Skeletal muscle cell (primary cell): ENCODE measurements around the gene ARL4D.
"Not testable (repeated sequence)": the region's sequence is repeated elsewhere in the genome, so short reads cannot be mapped to it uniquely, and the experiment has no call there.

Source experiments
- DNase-seq: peaks from one replicate; pipeline ENCODE4 v3.0.0-alpha.2; 2010; ENCODE audit warnings: low read depth
- H3K4me3 ChIP-seq: 2 replicates; pipeline ENCODE4 v1.5.1; 2011; ENCODE audit warnings: low read depth, mild to moderate bottlenecking, control low read depth, low read length, moderate library complexity

Gene ARL4D

DNA sequence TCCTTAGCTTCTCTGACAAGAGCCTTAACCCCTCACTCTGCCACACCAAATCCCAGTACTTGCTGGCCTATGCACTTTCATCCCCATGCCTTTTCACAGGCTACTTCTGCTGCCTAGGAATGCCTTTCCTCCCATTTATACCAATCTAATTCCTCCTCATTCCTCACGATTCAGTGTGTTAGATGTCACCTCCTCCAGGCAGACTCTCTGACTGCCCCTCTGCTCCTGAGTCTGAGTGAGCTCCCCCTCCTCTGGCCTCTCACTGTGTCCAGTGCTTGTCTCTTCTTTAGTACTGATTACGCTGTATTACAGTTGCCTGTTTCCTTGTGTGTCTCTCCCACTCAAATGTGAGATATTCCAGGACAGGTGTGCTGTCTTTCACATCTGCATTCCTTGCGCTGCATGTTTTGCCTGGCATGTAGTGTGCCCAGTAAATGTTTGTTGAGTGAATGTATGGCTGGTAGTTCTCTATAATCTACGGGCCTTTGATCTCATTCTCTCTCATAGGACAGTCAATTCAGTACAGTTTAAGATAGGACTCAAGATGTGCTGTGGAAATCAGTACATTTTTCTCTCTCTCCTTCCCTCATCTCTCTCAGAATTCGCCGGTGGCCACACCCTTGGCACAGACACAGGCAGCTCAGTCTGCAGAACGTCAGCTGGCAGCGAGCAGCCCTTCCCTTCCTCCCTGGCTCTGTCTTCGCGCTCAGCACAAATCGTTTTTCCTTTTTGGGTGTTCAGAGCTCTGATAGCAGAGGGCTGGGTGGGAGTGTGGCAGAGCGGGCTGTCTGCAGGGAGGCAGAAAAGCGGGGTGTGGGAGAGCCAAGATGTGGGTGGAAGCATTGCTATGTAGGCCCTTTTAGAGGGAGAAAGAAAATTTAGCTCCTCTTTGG lies 18.5 kb downstream of the ARL4D start:
- H3K4me3 ChIP-seq, result no peak overlapping the region
- DNase-seq, result no peak

DNA sequence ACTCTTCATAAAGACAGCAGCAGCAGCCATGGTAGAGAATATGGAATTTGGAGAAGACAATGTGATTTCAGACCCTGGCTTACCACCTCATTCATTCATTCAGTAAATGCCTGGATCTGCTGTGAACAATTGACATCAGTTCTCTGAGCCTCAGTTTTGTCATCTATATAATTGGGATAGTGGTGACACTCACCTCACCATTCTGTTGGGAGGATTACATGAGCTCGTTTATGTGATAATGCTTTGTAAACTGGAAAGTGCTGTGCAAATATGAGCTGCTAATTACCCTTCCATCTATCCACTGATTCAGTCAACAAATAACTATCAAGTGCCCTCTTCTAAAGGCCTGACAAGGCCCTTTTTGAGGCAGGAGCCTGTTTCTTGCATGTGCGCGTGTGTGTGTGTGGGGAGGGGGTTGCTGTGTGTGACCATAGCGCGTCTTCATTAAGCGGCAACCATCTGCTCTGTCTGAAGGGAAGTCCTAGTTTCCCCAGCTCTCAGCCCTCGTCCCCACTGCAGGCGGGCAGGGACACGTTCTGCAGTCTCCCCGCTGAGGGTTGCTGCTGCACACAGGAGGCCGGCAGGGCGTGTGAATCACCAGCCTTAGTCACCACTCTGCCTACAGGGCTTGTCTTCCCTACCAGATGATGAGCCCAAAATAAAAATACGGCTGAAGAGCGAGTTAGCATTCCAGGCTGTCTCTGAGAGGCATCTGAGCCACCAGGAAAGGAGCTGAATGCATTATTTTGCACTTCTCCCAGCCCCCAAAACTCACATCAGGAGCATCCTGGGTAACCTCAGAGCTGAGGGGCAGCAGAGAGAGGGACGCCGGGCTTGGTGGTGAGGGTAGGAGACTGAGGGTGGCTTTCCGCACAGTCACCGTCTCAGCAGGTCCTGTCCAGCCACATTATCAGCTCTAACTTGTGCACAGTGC lies 19.9 kb downstream of the ARL4D start:
- peak; percentile 70 for DNase-seq
- no peak overlapping the region for H3K4me3 ChIP-seq

DNA sequence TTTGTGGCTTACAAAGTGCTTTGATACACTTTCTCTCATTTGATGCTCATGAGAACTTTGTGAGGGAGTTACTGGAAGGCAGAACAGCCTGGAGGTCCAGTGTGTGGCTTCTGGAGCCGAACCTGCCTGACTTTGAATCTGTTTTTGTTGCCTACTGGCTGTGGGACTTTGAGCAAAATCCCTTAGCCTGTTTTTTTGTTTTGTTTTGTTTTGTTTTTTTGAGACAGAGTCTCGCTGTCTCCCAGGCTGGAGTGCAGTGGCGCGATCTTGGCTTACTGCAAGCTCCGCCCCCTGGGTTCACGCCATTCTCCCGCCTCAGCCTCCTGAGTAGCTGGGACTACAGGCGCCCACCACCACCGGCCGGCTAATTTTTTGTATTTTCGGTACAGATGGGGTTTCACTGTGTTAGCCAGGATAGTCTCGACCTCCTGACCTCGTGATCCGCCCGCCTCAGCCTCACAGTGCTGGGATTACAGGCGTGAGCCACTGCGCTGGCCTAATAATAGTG lies 20.6 kb downstream of the ARL4D start:
- H3K4me3 ChIP-seq, DNase-seq: not testable (repeated sequence)

DNA sequence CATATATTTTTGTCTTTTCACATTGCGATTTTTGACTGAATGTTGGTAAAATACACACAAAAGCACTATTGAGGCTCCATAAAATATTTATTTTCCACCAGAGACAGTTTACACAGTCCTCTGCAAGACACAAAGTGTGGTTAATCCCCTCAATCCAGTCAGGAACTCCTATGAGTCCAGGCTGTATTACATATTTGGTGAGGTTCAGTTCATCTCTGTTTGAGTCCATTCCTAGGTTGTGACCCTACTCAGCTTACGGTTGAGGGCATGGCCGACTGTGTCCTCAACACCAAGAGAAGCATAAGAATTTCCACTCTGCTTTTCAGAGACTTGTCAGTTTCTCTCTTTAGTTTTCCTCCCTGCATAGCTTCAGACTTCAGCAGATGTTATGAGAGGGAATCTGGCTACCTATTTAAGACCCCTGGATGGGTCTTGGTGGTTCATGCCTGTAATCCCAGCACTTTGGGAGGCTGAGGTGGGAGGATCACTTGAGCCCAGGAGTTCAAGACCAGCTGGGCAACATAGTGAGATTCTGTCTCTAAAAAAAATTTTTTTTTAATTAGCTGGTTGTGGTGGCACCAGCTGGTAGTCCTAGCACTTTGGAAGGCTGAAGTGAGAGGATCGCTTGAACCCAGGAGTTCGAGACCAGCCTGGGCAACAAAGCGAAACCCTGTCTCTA lies 25.1 kb downstream of the ARL4D start:
- DNase-seq, result no peak
- H3K4me3 ChIP-seq, result no peak overlapping the region

DNA sequence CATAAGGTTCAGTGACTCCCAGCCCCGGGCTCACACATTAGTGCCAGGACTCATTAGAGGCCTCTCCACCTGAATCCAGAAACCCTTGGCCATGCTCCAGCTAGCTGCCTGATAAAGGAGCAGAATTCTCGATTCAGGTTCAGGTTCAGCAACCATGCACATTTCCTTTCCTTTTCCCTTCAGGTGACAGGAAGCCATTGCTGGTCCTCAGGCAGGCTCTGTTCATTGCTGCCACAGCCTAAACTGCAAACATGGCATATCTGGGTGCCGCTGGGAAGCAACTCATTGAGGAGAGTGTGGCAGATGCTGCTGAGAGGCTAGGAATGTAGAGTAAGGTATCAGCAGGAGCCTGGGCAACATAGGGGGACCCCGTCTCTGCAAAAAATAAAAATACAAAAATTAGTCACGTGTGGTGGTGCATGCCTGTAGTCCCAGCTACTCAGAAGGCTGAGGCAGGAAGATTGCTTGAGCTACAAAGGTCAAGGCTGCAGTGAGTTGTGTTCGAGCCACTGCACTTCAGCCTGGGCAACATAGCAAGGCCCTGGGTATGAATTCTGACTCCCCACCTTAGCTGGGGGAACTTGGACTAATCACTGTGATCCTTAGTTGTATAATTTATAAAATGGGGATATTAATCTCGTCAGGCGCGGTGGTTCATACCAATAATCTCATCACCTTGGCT lies 28.7 kb downstream of the ARL4D start:
- no peak overlapping the region for H3K4me3 ChIP-seq
- DNase-seq, result no peak

DNA sequence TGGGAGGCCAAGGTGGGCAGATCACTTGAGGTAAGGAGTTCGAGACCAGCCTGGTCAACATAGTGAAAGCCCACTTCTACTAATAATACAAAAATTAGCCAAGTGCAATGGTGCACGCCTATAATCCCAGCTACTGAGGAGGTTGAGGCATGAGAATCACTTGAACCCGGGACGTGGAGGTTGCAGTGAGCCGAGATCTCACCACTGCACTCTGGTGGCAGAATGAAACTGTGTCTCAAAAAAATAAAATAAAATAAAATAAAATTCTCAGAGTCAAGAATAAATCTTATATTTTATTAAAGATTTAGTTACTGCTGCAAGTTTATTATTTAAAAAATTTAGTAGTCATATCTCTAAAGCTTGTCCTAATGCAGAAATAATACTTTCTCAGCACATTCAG lies 29.7 kb downstream of the ARL4D start:
- H3K4me3 ChIP-seq, result no peak overlapping the region
- no peak for DNase-seq

DNA sequence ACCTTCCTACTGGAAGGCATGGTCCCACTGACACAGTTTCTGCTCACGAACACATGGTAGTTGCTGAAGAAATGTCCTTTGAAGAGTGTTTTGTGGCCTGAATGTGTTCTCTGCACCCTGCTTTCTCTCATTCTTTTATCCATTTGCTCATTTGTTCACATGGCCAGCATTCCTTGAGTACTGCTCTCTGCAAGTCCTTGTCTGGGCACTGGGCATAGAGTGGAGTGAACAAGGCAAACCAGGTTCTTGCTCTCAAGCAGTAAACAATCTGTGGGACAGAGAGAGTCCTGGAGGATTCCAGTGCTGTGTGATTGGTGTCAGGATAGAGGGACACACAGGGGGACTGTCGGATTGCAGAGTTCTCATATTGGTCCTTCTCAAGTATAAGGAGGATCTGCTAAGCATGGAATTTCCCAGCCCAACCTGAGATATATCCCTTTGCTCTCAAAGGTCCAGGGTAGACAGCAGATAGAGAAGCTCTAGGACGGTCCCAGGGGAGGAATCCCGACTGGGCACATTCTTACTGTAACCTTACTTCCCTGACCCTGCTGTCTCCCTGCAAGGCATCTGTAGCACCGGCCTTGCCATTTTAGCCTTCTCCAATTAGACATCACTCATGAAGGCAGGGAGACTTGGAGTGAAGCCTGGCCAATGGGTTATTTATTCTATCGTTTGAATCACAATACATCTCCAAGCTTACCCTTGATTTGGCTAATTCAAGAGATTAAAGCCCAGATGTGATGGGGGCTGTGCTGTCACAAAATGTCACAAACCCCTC lies 32.3 kb downstream of the ARL4D start:
- no peak overlapping the region for H3K4me3 ChIP-seq
- DNase-seq, result no peak

DNA sequence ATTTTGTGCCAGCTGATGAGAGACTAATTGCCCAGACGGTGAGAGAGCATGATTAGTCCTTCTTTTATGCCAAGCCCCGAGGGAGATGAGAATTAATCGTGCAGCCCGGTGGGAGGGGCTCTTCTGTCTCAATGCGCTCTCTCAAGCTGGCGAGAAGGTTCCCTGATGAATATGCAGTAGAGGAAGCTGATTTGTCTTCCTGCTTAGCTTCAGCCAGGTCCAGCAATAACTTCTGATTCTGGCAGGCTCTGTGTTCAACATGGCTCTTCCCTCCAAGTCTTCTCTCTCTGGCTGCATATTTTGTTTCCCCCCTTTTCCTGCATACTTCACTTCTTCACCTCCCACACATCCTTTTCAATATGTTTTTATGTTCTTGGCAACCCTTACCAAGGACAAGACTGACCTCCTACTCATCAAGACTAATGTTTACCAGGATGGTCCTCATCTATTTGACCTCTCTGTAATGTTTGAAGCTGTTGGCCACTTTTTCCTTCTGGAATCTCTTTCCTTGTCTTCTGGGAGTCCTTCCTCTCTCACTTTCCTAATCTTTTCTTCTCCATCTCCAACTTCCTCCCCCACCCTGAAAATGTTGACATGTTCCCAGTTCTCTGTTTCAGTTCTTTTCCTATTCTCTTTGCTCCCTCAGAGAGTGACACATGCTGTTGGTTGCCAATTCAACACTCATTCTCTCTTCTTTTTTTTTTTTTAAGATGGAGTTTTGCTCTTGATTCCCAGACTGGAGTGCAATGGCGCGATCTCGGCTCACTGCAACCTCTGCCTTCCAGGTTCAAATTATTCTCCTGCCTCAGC lies 33.1 kb downstream of the ARL4D start:
- H3K4me3 ChIP-seq, result no peak overlapping the region
- DNase-seq, result peak; percentile 62

DNA sequence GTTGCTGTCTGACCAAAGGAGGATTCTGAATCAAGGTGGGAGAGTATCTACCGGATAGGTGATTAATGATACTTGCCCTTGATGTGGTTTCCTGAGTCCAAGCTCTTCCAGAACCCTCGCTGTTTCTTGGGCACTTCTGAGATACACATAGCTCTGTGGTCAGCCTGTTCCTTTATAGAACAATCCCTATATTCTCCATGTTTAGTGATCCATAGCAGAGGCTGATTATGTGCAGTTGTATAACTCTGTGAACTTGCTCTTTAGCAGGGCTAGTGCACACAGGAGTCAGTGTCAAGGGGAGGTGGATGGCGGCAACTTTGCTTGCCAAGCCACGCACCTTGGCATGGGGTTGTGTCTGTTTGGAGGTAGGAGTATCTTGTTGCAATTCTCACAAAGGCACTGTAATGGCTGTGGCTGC lies 36.1 kb downstream of the ARL4D start:
- H3K4me3 ChIP-seq, result no peak overlapping the region

DNA sequence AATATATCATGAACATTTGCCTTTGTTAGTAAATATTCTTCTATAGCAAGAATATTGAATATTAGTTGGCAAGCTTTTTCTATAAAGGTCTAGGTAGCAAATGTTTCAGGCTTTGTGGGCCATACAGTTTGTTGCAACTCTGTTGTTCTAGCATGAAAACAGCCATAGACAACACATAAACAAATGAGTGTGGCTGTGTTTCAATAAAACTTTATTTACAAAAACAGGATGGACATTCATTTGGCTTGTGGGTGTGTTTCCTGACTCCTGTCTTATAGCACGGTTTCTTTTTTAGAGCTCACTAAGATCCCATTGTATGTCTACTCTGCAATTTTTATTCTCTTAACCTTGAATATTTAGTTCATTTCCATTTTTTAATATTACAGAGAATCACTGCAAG lies 39.0 kb downstream of the ARL4D start:
- DNase-seq, result no peak
- no peak overlapping the region for H3K4me3 ChIP-seq

More for the DNA sequence above, 36.1 kb downstream of the ARL4D start:
- DNase-seq, result no peak

DNA sequence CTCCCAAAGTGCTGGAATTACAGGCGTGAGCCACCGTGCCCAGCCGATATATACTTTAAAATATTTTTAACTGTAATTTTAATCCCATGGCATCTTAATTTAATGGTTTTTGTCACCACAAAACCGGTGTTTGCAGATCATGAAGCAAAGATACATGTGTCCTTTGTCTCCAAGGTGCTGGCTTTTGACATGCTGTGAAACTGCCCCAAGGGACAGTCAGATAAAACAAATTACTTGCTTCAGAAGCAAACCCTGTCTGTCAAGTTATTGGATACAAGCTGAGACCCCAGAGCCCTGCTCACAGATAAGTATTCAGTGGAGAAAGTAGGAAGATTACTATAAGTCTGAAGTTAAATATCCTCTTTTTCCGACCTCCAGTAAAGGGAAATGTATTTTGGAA lies 39.8 kb downstream of the ARL4D start:
- no peak overlapping the region for H3K4me3 ChIP-seq
- no peak for DNase-seq

DNA sequence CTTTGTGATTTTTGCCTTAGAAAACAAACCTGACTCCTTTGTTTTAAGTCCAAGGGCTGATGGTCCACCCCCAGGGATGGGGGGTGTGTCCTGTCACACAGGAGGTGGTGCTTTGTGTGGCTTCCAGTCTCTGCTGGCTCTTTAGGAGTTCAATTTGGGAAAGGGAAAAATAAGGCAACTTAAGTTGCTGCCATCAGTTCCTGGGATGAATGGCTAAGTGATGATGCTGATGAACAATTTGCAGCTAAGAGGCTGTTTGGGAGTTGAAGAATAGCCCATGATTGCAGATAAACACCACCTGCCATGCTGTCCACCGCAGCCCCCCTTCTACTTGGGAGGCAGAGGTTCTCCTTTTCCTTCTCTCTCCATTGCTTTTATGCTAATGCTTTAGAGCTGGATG lies 40.2 kb downstream of the ARL4D start:
- no peak for DNase-seq
- no peak overlapping the region for H3K4me3 ChIP-seq

DNA sequence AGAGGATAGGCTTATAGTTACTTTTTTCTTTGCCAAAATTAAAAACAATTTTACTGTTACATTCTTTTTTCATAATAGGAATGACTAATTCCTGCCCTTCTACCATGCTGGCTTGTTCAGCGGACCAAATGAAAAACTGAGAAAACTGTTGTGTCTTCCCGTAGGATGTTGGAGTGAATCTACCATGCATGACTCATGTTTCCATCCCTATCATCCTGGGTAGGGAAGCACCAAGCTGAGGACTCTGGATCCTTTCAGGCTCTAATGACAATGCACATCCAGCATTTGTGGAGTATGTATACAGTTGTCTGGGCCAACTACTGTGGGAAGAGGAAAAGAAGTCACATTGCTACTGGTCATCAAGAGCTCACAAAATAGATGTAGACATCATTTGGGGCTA lies 43.9 kb downstream of the ARL4D start:
- H3K4me3 ChIP-seq, result no peak overlapping the region
- DNase-seq, result no peak

DNA sequence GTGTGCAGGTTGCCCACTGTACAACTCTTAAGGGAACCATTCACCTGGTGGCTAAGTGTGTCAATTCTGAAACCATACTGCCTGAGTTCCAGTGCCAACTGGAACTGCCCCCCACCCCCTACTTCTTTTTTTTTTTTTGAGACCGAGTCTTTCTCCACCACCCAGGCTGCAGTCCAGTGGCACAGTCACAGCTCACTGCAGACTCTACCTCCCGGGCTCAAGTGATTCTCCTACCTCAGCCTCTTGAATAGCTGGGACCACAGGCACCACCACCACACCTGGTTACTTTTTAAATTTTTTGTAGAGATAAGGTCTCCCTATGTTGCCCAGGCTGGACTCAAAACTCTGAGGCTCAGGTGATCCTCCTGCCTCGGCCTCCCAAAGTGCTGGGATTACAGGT lies 44.6 kb downstream of the ARL4D start:
- no peak for DNase-seq
- H3K4me3 ChIP-seq, result no peak overlapping the region

DNA sequence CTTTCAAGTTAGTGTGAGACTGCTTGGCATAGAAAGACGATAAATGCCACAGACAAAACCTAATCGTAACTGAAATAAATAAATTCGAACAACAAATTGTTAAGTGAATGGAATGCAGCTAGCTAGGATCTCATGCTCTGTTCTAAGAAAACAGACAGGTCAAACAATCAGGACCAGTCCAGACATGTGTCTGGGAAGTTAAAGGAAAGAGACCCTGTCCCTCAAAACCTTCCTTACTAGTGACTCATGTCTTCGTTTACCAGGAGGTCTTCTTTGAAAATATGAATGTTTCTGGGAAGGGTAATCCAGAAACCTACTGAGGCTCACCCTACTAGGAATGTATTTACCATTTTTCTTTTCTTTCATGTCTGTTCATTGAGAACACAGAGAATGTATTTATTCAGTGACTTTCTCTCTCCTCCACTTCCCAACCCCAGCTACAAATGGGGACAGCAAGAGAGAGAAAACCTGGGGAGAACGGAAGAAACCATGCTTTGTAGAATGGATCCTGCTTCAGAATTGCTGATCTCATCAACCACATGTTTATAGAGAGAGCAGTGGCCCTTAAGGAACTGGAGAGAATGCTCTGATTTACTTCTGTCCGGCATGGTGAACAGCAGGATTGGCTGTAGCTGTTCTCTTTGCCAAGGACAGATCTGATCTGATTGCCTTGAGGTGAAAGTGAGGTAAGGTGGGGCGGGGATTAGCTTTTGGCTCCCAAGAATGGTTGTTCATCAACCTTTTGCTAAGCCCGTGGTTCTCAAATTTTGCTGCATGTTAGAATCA lies 45.6 kb downstream of the ARL4D start:
- H3K4me3 ChIP-seq, result no peak overlapping the region
- DNase-seq, result no peak

DNA sequence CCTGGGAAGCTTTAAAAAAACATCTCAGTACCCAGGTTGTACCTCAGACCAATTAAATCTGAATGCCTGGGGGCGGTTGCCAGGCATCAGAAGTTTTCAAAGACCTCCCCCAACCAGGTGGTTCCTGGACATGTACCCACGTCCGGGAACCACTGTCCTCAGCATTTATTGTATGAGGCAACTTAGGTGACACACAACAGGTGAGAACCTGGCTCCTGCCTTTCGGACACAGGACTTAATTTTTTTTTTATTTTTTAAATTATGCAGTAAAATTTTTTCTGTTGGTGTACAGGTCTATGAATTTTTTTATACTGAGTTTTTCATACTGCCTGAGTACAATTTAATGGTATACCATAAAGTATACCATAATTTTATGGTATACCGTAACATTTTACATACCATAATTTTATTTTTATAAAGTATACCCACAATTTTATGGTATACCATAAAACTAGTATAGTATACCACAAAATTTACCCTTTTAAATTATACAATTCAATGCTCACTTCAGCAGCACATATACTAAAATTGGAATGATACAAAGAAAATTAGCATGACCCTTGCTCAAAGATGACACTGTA lies 46.3 kb downstream of the ARL4D start:
- no peak overlapping the region for H3K4me3 ChIP-seq
- no peak for DNase-seq

DNA sequence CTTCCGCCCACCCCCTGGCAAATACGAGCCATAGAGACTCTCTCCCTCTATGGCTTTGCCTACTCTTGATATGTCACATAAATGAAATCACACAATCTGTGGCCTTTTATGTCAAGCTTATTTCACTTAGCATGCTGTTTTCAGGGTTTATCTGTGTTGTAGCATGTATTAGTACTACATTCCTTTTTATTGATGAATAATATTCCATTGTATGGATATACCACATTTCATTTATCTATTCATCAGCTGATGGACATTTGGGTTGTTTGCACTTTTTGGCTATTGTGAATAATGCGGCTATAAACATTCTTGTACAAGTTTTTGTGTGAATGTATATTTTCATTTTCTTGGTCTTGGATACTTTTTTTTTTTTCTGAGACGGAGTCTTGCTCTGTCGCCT lies 48.0 kb downstream of the ARL4D start:
- H3K4me3 ChIP-seq, result no peak overlapping the region
- no peak for DNase-seq
